Measurements from ENCODE around the gene ATXN10.
"Not testable (repeated sequence)": the region's sequence is repeated elsewhere in the genome, so short reads cannot be mapped to it uniquely, and the experiment has no call there.

The ATXN10 gene

GRCh38 chr22:45702981-45703380 is 31.3 kb downstream of the ATXN10 start:
- H3K36me3 ChIP-seq (ENCODE audit: insufficient read depth, low read length), result peaks cover 21% of the 10 kb centered on the region

GRCh38 chr22:45703758-45704157 is 32.1 kb downstream of the ATXN10 start:
- Histone ChIP-seq H3K27ac (ENCODE audit: low read depth, low read length) (no peak overlapping the region), H3K4me3 (ENCODE audit: low read depth in 1 of 2, low read length in 2 of 2) (no peak overlapping the region), H3K4me1 (ENCODE audit: insufficient read depth, low read length) (peaks cover under 1% of the 10 kb centered on the region), H3K36me3 (ENCODE audit: insufficient read depth, low read length) (peaks cover 21% of the 10 kb centered on the region), H3K9me3 (ENCODE audit: low read length) (no peaks in the 10 kb centered on the region), H3K27me3 (ENCODE audit: control insufficient read depth in 1 of 2, insufficient read depth in 2 of 2, low read length in 2 of 2) (no peaks in the 10 kb centered on the region), H3K9ac (ENCODE audit: low read length) (no peak overlapping the region)

More at GRCh38 chr22:45702981-45703380, 31.3 kb downstream of the ATXN10 start:
- no peaks in the 10 kb centered on the region for H3K4me1 ChIP-seq (ENCODE audit: insufficient read depth, low read length)
- no peaks in the 10 kb centered on the region for H3K27me3 ChIP-seq (ENCODE audit: control insufficient read depth in 1 of 2, insufficient read depth in 2 of 2, low read length in 2 of 2)
- no peak overlapping the region for H3K4me3 ChIP-seq (ENCODE audit: low read depth in 1 of 2, low read length in 2 of 2)
- no peak overlapping the region for H3K27ac ChIP-seq (ENCODE audit: low read depth, low read length)
- H3K9me3 ChIP-seq (ENCODE audit: low read length), result no peaks in the 10 kb centered on the region
- H3K9ac ChIP-seq (ENCODE audit: low read length), result no peak overlapping the region

- Histone ChIP-seq H3K4me1 (ENCODE audit: insufficient read depth, low read length) (peaks cover 9% of the 10 kb centered on the region), H3K27me3 (ENCODE audit: control insufficient read depth in 1 of 2, insufficient read depth in 2 of 2, low read length in 2 of 2) (no peaks in the 10 kb centered on the region), H3K9ac (ENCODE audit: low read length) (no peak overlapping the region), H3K4me3 (ENCODE audit: low read depth in 1 of 2, low read length in 2 of 2) (no peak overlapping the region), H3K27ac (ENCODE audit: low read depth, low read length) (no peak overlapping the region), H3K9me3 (ENCODE audit: low read length) (no peaks in the 10 kb centered on the region), H3K36me3 (ENCODE audit: insufficient read depth, low read length) (peaks cover 21% of the 10 kb centered on the region)
Measured at GRCh38 chr22:45704648-45705047, 33.0 kb downstream of the ATXN10 start.

- Histone ChIP-seq H3K9ac (ENCODE audit: low read length) (no peak overlapping the region), H3K27me3 (ENCODE audit: control insufficient read depth in 1 of 2, insufficient read depth in 2 of 2, low read length in 2 of 2) (no peaks in the 10 kb centered on the region), H3K36me3 (ENCODE audit: insufficient read depth, low read length) (peaks cover 11% of the 10 kb centered on the region), H3K9me3 (ENCODE audit: low read length) (no peaks in the 10 kb centered on the region), H3K4me1 (ENCODE audit: insufficient read depth, low read length) (peaks cover 15% of the 10 kb centered on the region), H3K27ac (ENCODE audit: low read depth, low read length) (no peak overlapping the region), H3K4me3 (ENCODE audit: low read depth in 1 of 2, low read length in 2 of 2) (no peak overlapping the region)
Measured at GRCh38 chr22:45707605-45708004, 36.0 kb downstream of the ATXN10 start.

GRCh38 chr22:45708145-45708544 is 36.5 kb downstream of the ATXN10 start:
- H3K4me1 ChIP-seq (ENCODE audit: insufficient read depth, low read length), result peaks cover 15% of the 10 kb centered on the region
- H3K9me3 ChIP-seq (ENCODE audit: low read length), result no peaks in the 10 kb centered on the region
- no peak overlapping the region for H3K4me3 ChIP-seq (ENCODE audit: low read depth in 1 of 2, low read length in 2 of 2)
- peaks cover 11% of the 10 kb centered on the region for H3K36me3 ChIP-seq (ENCODE audit: insufficient read depth, low read length)
- H3K27me3 ChIP-seq (ENCODE audit: control insufficient read depth in 1 of 2, insufficient read depth in 2 of 2, low read length in 2 of 2), result no peaks in the 10 kb centered on the region
- no peak overlapping the region for H3K9ac ChIP-seq (ENCODE audit: low read length)
- H3K27ac ChIP-seq (ENCODE audit: low read depth, low read length), result no peak overlapping the region

- Histone ChIP-seq H3K9ac (ENCODE audit: low read length) (no peak overlapping the region), H3K36me3 (ENCODE audit: insufficient read depth, low read length) (peaks cover 1% of the 10 kb centered on the region), H3K27ac (ENCODE audit: low read depth, low read length) (no peak overlapping the region), H3K4me1 (ENCODE audit: insufficient read depth, low read length) (peaks cover 15% of the 10 kb centered on the region), H3K4me3 (ENCODE audit: low read depth in 1 of 2, low read length in 2 of 2) (no peak overlapping the region), H3K9me3 (ENCODE audit: low read length) (no peaks in the 10 kb centered on the region), H3K27me3 (ENCODE audit: control insufficient read depth in 1 of 2, insufficient read depth in 2 of 2, low read length in 2 of 2) (no peaks in the 10 kb centered on the region)
Measured at GRCh38 chr22:45709060-45709739, 37.6 kb downstream of the ATXN10 start.

- no peak overlapping the region for H3K9ac ChIP-seq (ENCODE audit: low read length)
- H3K9me3 ChIP-seq (ENCODE audit: low read length), result no peaks in the 10 kb centered on the region
- H3K36me3 ChIP-seq (ENCODE audit: insufficient read depth, low read length), result no peaks in the 10 kb centered on the region
- H3K27ac ChIP-seq (ENCODE audit: low read depth, low read length), result no peak overlapping the region
- no peak overlapping the region for H3K4me3 ChIP-seq (ENCODE audit: low read depth in 1 of 2, low read length in 2 of 2)
- peaks cover 15% of the 10 kb centered on the region for H3K4me1 ChIP-seq (ENCODE audit: insufficient read depth, low read length)
- H3K27me3 ChIP-seq (ENCODE audit: control insufficient read depth in 1 of 2, insufficient read depth in 2 of 2, low read length in 2 of 2), result no peaks in the 10 kb centered on the region
Measured at GRCh38 chr22:45709866-45710265, 38.2 kb downstream of the ATXN10 start.

GRCh38 chr22:45710469-45710868 is 38.8 kb downstream of the ATXN10 start:
- no peak overlapping the region for H3K27ac ChIP-seq (ENCODE audit: low read depth, low read length)
- no peaks in the 10 kb centered on the region for H3K9me3 ChIP-seq (ENCODE audit: low read length)
- H3K27me3 ChIP-seq (ENCODE audit: control insufficient read depth in 1 of 2, insufficient read depth in 2 of 2, low read length in 2 of 2), result no peaks in the 10 kb centered on the region
- H3K9ac ChIP-seq (ENCODE audit: low read length), result no peak overlapping the region
- H3K4me3 ChIP-seq (ENCODE audit: low read depth in 1 of 2, low read length in 2 of 2), result no peak overlapping the region
- peaks cover 15% of the 10 kb centered on the region for H3K4me1 ChIP-seq (ENCODE audit: insufficient read depth, low read length)
- no peaks in the 10 kb centered on the region for H3K36me3 ChIP-seq (ENCODE audit: insufficient read depth, low read length)

GRCh38 chr22:45714390-45714789 is 42.8 kb downstream of the ATXN10 start:
- not testable (repeated sequence) for H3K4me1 ChIP-seq (ENCODE audit: insufficient read depth, low read length); H3K36me3 ChIP-seq (ENCODE audit: insufficient read depth, low read length); H3K9ac ChIP-seq (ENCODE audit: low read length); H3K27ac ChIP-seq (ENCODE audit: low read depth, low read length); H3K4me3 ChIP-seq (ENCODE audit: low read depth in 1 of 2, low read length in 2 of 2); H3K27me3 ChIP-seq (ENCODE audit: control insufficient read depth in 1 of 2, insufficient read depth in 2 of 2, low read length in 2 of 2); H3K9me3 ChIP-seq (ENCODE audit: low read length)

- Histone ChIP-seq H3K4me1 (ENCODE audit: insufficient read depth, low read length) (no peaks in the 10 kb centered on the region), H3K9ac (ENCODE audit: low read length) (no peak overlapping the region), H3K36me3 (ENCODE audit: insufficient read depth, low read length) (peaks cover 17% of the 10 kb centered on the region), H3K27me3 (ENCODE audit: control insufficient read depth in 1 of 2, insufficient read depth in 2 of 2, low read length in 2 of 2) (no peaks in the 10 kb centered on the region), H3K27ac (ENCODE audit: low read depth, low read length) (no peak overlapping the region), H3K9me3 (ENCODE audit: low read length) (no peaks in the 10 kb centered on the region), H3K4me3 (ENCODE audit: low read depth in 1 of 2, low read length in 2 of 2) (no peak overlapping the region)
Measured at GRCh38 chr22:45717789-45718188, 46.2 kb downstream of the ATXN10 start.

GRCh38 chr22:45718391-45718790 is 46.8 kb downstream of the ATXN10 start:
- no peaks in the 10 kb centered on the region for H3K4me1 ChIP-seq (ENCODE audit: insufficient read depth, low read length)
- H3K9me3 ChIP-seq (ENCODE audit: low read length), result no peaks in the 10 kb centered on the region
- H3K36me3 ChIP-seq (ENCODE audit: insufficient read depth, low read length), result peaks cover 17% of the 10 kb centered on the region
- no peak overlapping the region for H3K4me3 ChIP-seq (ENCODE audit: low read depth in 1 of 2, low read length in 2 of 2)
- no peaks in the 10 kb centered on the region for H3K27me3 ChIP-seq (ENCODE audit: control insufficient read depth in 1 of 2, insufficient read depth in 2 of 2, low read length in 2 of 2)
- no peak overlapping the region for H3K9ac ChIP-seq (ENCODE audit: low read length)
- no peak overlapping the region for H3K27ac ChIP-seq (ENCODE audit: low read depth, low read length)

GRCh38 chr22:45720839-45721378 is 49.3 kb downstream of the ATXN10 start:
- no peak overlapping the region for H3K4me3 ChIP-seq (ENCODE audit: low read depth in 1 of 2, low read length in 2 of 2)
- H3K36me3 ChIP-seq (ENCODE audit: insufficient read depth, low read length), result peaks cover 17% of the 10 kb centered on the region

More at GRCh38 chr22:45720839-45721378, 49.3 kb downstream of the ATXN10 start:
- no peaks in the 10 kb centered on the region for H3K4me1 ChIP-seq (ENCODE audit: insufficient read depth, low read length)
- H3K27ac ChIP-seq (ENCODE audit: low read depth, low read length), result no peak overlapping the region
- H3K27me3 ChIP-seq (ENCODE audit: control insufficient read depth in 1 of 2, insufficient read depth in 2 of 2, low read length in 2 of 2), result no peaks in the 10 kb centered on the region
- H3K9me3 ChIP-seq (ENCODE audit: low read length), result no peaks in the 10 kb centered on the region
- no peak overlapping the region for H3K9ac ChIP-seq (ENCODE audit: low read length)
